ENCODE data around the gene NRXN2.

Gene NRXN2

GRCh38 chr11:64753019-64753379 lies 30.0 kb upstream of the NRXN2 start:
- no peak overlapping the region for H3K27ac ChIP-seq
- no peak for TF ChIP-seq ZFX (IDR thresholded peaks at IDR 0.05)

- TF ChIP-seq CTCF (conservative IDR thresholded peaks at IDR 0.05) (no peak), ZFX (IDR thresholded peaks at IDR 0.05) (no peak)
Measured at GRCh38 chr11:64752175-64752970, 29.4 kb upstream of the NRXN2 start.

GRCh38 chr11:64751580-64751979 lies 28.6 kb upstream of the NRXN2 start:
- no peak overlapping the region for H3K27ac ChIP-seq
- TF ChIP-seq CTCF (conservative IDR thresholded peaks at IDR 0.05) (no peak), ZFX (IDR thresholded peaks at IDR 0.05) (no peak)

More at GRCh38 chr11:64752175-64752970, 29.4 kb upstream of the NRXN2 start:
- no peak overlapping the region for H3K27ac ChIP-seq

- no peak overlapping the region for H3K27ac ChIP-seq
- TF ChIP-seq CTCF (conservative IDR thresholded peaks at IDR 0.05) (no peak), ZFX (IDR thresholded peaks at IDR 0.05) (no peak)
Measured at GRCh38 chr11:64751136-64751535, 28.1 kb upstream of the NRXN2 start.

GRCh38 chr11:64750361-64751054 lies 27.5 kb upstream of the NRXN2 start:
- no peak overlapping the region for H3K27ac ChIP-seq

GRCh38 chr11:64747961-64748665 lies 25.1 kb upstream of the NRXN2 start:
- no peak for TF ChIP-seq ZFX (IDR thresholded peaks at IDR 0.05)
- no peak for TF ChIP-seq CTCF (conservative IDR thresholded peaks at IDR 0.05)
- no peak overlapping the region for H3K27ac ChIP-seq

More at GRCh38 chr11:64750361-64751054, 27.5 kb upstream of the NRXN2 start:
- no peak for TF ChIP-seq ZFX (IDR thresholded peaks at IDR 0.05)
- no peak for TF ChIP-seq CTCF (conservative IDR thresholded peaks at IDR 0.05)

GRCh38 chr11:64746486-64746885 lies 23.5 kb upstream of the NRXN2 start:
- H3K27ac ChIP-seq, result no peak overlapping the region
- TF ChIP-seq CTCF (conservative IDR thresholded peaks at IDR 0.05), result no peak
- no peak for TF ChIP-seq ZFX (IDR thresholded peaks at IDR 0.05)

Data from C4-2B (cell line).